ENCODE measurements around the gene C1S. TPM values are rescaled to one million over a fixed set of nuclear protein-coding genes. Genes with fewer than 3 reads are reported as not detected.

The C1S gene
- total RNA-seq, 1 donor from 2014 or later, result 541 TPM

DNA sequence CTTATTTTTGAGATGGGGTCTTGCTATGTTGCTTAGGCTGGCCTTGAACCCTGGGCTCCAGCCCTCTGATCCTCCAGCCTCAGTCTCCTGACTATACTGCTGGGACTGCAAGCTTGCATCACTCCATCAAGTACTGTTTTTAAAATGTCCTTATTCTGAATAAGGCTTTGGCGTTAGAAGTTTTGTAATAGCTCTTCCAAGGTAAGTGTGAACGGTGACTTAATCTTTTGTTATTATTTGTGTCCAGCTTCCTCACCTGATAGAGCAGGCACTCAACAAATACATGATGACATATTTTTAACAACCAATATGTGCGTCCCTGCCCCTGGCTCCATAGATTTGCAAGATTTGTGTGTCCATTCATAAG is 47.1 kb downstream of the C1S start:
- Histone ChIP-seq H3K9me3 (no peaks in the 10 kb centered on the region), H3K36me3 (peaks cover 0 to 10% of the 10 kb centered on the region in 2 donors), H3K4me1 (peaks cover 26% of the 10 kb centered on the region), H3K27me3 (no peaks in the 10 kb centered on the region), H3K4me3 (peak overlapping the region; percentile 50 to 62), H3K27ac (peak overlapping the region; percentile 96)
- DNase-seq (ENCODE audit: extremely low spot score in 2 of 2), result no peak
- intact Hi-C loops (cut with DNase I), result loop anchor here (2.0 kb wide), 1 partner anchor 47 kb away; the partner anchor contains the start of gene C1S
- TF ChIP-seq POLR2A (IDR thresholded peaks at IDR 0.05), result no peak
- peak in 1 of 2 donors; percentile 23 for TF ChIP-seq POLR2AphosphoS5 (IDR thresholded peaks at IDR 0.05; ENCODE audit: insufficient read depth in 1 of 2, low read depth in 1 of 2)

DNA sequence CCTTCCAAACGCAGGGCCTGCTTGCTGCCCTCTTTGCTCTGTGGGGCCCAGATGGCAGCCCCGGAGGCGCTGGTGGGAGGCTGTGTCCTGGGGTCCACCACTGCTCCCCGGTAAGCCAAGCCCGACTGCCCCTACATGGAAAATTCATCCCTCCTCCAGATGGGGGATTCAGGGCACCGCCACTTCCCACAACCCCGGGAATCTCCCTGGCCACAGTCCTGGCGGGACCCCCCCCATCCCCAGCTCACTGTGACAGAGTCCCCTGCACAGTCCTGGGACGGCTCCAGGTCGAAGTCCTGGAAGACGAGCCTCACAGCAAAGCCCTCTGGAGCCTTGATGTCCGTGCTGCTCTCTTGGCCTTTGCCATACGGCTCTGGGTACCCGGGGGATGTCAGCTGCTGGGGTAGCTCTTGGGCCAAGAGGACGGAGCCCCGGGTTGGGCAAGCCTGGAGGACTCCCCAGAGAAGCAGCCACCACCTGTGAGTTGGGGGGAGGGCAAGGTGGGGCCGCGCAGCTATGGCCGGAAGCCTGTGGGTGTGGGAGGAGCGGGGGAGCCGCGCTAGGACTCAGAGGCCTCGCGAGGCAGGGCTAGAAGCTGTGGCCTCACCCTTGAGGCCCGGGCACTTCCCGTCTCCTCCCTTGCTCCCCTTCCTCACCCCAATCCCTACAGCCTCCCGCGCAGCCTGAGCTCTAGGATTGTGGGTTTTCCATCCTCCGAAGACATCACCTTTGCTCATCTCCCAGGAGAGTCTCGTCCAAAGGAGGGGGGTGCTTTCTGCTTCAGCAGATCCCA is 47.7 kb downstream of the C1S start:
- intact Hi-C loops (cut with DNase I), result loop anchor here (2.0 kb wide), 1 partner anchor 47 kb away; the partner anchor contains the start of gene C1S
- Histone ChIP-seq H3K9me3 (no peaks in the 10 kb centered on the region), H3K4me3 (peak overlapping the region; percentile 50 to 62), H3K27me3 (no peaks in the 10 kb centered on the region), H3K27ac (peak overlapping the region; percentile 96), H3K36me3 (peaks cover 0 to 10% of the 10 kb centered on the region in 2 donors), H3K4me1 (peaks cover 30% of the 10 kb centered on the region)
- DNase-seq (ENCODE audit: extremely low spot score in 2 of 2), result no peak
- TF ChIP-seq, protein P1, sequence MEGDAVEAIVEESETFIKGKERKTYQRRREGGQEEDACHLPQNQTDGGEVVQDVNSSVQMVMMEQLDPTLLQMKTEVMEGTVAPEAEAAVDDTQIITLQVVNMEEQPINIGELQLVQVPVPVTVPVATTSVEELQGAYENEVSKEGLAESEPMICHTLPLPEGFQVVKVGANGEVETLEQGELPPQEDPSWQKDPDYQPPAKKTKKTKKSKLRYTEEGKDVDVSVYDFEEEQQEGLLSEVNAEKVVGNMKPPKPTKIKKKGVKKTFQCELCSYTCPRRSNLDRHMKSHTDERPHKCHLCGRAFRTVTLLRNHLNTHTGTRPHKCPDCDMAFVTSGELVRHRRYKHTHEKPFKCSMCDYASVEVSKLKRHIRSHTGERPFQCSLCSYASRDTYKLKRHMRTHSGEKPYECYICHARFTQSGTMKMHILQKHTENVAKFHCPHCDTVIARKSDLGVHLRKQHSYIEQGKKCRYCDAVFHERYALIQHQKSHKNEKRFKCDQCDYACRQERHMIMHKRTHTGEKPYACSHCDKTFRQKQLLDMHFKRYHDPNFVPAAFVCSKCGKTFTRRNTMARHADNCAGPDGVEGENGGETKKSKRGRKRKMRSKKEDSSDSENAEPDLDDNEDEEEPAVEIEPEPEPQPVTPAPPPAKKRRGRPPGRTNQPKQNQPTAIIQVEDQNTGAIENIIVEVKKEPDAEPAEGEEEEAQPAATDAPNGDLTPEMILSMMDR (IDR thresholded peaks at IDR 0.05), result peak in 1 of 3 experiments; percentile 19
- peak in 1 of 2 donors; percentile 39 for TF ChIP-seq POLR2A (IDR thresholded peaks at IDR 0.05)
- TF ChIP-seq POLR2AphosphoS5 (IDR thresholded peaks at IDR 0.05; ENCODE audit: insufficient read depth in 1 of 2, low read depth in 1 of 2), result peak; percentile 17 to 67

DNA sequence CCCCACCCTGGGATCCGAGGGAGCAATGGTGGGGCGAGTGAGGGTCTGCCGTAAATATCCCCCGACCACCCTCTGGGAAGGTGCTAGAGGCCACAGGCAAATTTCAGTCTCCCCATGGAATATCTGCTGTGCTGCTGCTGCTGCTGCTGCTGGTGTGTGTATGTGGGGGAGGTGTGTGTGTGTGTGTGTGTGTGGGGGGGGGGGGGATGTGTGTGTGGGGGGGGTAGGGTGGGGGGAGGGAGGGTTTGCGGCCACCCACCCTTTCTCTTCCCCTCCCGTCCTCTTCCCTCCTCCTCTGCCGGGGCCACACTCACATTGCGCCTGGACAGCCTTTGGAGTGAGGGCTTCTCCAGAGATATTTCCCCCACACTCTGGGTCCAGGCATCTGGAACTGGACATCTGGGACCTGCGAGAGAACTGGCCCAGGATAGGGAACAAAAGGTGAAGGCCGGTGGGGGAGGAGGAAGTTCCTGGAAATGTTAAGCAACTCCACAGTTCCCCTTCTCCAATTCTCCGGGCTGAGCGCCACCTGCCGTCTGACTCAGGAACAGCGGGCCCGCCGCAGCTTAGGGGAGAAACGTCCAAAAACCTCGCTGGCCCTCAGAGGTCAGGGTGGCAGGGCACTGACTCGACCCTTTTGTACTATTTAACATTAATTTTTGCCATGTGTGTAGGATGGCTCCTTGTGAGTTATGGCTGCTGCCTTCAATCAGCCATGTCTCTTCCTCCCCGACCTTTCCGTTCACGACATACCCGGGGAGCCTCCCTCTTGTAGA is 48.5 kb downstream of the C1S start, which contains the start of gene C1RL:
TSS of gene C1RL (minus strand) at position 419 of the 776 bp plus-strand sequence. CDS start at position 385, 34 bp downstream.
- Histone ChIP-seq H3K27ac (peak within 1 kb of the TSS; percentile 96), H3K27me3 (no peaks in the 10 kb centered on the region), H3K9me3 (no peaks in the 10 kb centered on the region), H3K4me3 (peak within 1 kb of the TSS; percentile 50 to 62), H3K36me3 (peaks cover 0 to 10% of the 10 kb centered on the region in 2 donors), H3K4me1 (peaks cover 36% of the 10 kb centered on the region)
- TF ChIP-seq, protein P1 (IDR thresholded peaks at IDR 0.05), result peak; percentile 95 to 99 (median 96)
- TF ChIP-seq POLR2AphosphoS5 (IDR thresholded peaks at IDR 0.05; ENCODE audit: insufficient read depth in 1 of 2, low read depth in 1 of 2) (peak; percentile 83 to 84), POLR2A (IDR thresholded peaks at IDR 0.05) (peak in 1 of 2 donors; percentile 67)
- intact Hi-C loops (cut with DNase I), result loop anchor here (2.0 kb wide), 1 partner anchor 48 kb away; the partner anchor contains the start of gene C1S
- DNase-seq (ENCODE audit: extremely low spot score in 2 of 2), result peak in 1 of 2 donors; percentile 97

DNA sequence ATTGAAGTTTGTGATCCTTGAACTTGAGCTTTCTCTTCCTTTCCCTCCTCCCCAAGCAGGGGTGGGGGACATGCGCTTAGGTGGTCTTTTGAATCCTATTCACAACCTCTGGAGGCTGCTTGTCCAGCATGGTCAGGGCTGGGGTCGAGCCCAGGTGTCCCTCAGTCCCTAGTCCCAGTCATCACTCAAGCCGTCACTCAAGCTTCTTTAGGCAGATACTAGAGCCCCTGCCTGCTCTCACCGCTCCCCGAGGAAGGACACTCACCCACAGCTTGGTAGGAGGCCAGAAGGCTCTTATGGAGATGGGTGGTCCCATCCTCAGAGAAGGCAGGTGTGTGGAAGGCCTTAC is 49.0 kb downstream of the C1S start:
- H3K9me3 ChIP-seq, result no peaks in the 10 kb centered on the region
- peaks cover 0 to 6% of the 10 kb centered on the region in 2 donors for H3K36me3 ChIP-seq
- TF ChIP-seq, protein P1 (IDR thresholded peaks at IDR 0.05), result no peak
- no peak for TF ChIP-seq POLR2A (IDR thresholded peaks at IDR 0.05)
- TF ChIP-seq POLR2AphosphoS5 (IDR thresholded peaks at IDR 0.05; ENCODE audit: insufficient read depth in 1 of 2, low read depth in 1 of 2), result no peak
- no peak for DNase-seq (ENCODE audit: extremely low spot score in 2 of 2)
- intact Hi-C loops (cut with DNase I), result loop anchor here (2.0 kb wide), 1 partner anchor 49 kb away; the partner anchor contains the start of gene C1S
- H3K27ac ChIP-seq, result peak overlapping the region; percentile 96
- peak overlapping the region in 1 of 2 donors; percentile 50 for H3K4me3 ChIP-seq
- H3K27me3 ChIP-seq, result no peaks in the 10 kb centered on the region
- H3K4me1 ChIP-seq, result peaks cover 36% of the 10 kb centered on the region

DNA sequence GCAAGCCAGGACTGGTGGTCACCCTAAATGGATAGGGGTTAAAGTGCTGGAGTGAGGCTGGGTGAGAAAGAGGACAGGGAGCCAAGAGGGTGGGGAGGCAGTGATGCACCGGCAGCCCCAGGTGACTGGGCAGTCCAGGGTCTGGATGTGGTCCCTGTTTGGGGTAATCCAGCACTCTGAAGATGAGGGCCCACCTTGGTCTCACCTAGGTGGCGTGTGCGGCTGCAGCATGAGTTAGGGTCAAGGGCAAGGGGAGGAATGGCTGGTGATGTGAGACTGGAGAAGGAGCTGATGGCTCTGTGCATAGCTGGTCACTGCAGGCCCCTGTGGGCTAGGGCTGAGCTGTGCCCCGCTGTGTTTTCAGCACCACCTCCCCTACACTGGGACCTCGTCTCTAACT is 50.1 kb downstream of the C1S start:
- H3K36me3 ChIP-seq, result peaks cover 0 to 6% of the 10 kb centered on the region in 2 donors
- DNase-seq (ENCODE audit: extremely low spot score in 2 of 2), result no peak
- intact Hi-C loops (cut with DNase I), result loop anchor here (5.0 kb wide), 1 partner anchor 163 kb away; no protein-coding TSS in a partner anchor
- no peaks in the 10 kb centered on the region for H3K27me3 ChIP-seq
- no peak overlapping the region for H3K4me3 ChIP-seq
- H3K4me1 ChIP-seq, result peaks cover 36% of the 10 kb centered on the region
- H3K27ac ChIP-seq, result peak overlapping the region; percentile 96
- TF ChIP-seq POLR2A (IDR thresholded peaks at IDR 0.05) (no peak), POLR2AphosphoS5 (IDR thresholded peaks at IDR 0.05; ENCODE audit: insufficient read depth in 1 of 2, low read depth in 1 of 2) (no peak)
- TF ChIP-seq, protein P1 (IDR thresholded peaks at IDR 0.05), result no peak
- no peaks in the 10 kb centered on the region for H3K9me3 ChIP-seq

Data from vagina (tissue), 2 donors.